Measurements from ENCODE around the gene FNDC7. TPM values are rescaled to one million over a fixed set of nuclear protein-coding genes. Genes with fewer than 3 reads are reported as not detected.

Gene FNDC7
- total RNA-seq, 4 donors from 2014 or later = 0.07 TPM; not detected in 3

GRCh38 chr1:108749081-108749480 is 36.4 kb downstream of the FNDC7 start:
- H3K27me3 ChIP-seq = no peaks in the 10 kb centered on the region
- ATAC-seq (no peak), DNase-seq (no peak)
- in situ Hi-C loops (cut with MboI; ENCODE audit: low sequenced_read_pairs in 4 of 4) = loop anchor here in 3 of 4 donors (5.0 to 10.0 kb wide), 3 partner anchors 52 to 156 kb away; partner anchors contain the start of gene PRPF38B (in 2 of the 3)
- intact Hi-C loops (cut with DNase I; ENCODE audit: low total_unique reads) = loop anchor here (2.0 to 10.0 kb wide), 4 partner anchors 148 to 346 kb away; partner anchors contain the start of genes EEIG2 and TMEM167B
- H3K27ac ChIP-seq = no peak overlapping the region
- no peak for TF ChIP-seq POLR2A (IDR thresholded peaks at IDR 0.05)
- TF ChIP-seq CTCF (IDR thresholded peaks at IDR 0.05 in 4 of 5, conservative IDR thresholded peaks at IDR 0.05 in 1 of 5) = no peak
- no peaks in the 10 kb centered on the region for H3K9me3 ChIP-seq
- no peak overlapping the region for H3K4me3 ChIP-seq
- H3K36me3 ChIP-seq = peaks cover 0 to 23% of the 10 kb centered on the region in 2 donors
- H3K4me1 ChIP-seq = peaks cover 5 to 14% of the 10 kb centered on the region in 2 donors

GRCh38 chr1:108750476-108751181 is 37.9 kb downstream of the FNDC7 start:
- Histone ChIP-seq H3K4me1 (peaks cover 5 to 14% of the 10 kb centered on the region in 2 donors), H3K27ac (no peak overlapping the region), H3K9me3 (no peaks in the 10 kb centered on the region), H3K27me3 (no peaks in the 10 kb centered on the region), H3K36me3 (peaks cover 0 to 38% of the 10 kb centered on the region in 2 donors), H3K4me3 (no peak overlapping the region)
- TF ChIP-seq CTCF (IDR thresholded peaks at IDR 0.05 in 4 of 5, conservative IDR thresholded peaks at IDR 0.05 in 1 of 5) (no peak), POLR2A (IDR thresholded peaks at IDR 0.05) (no peak)
- DNase-seq (no peak), ATAC-seq (no peak)
- in situ Hi-C loops (cut with MboI; ENCODE audit: low sequenced_read_pairs in 4 of 4) = no loop called here
- intact Hi-C loops (cut with DNase I; ENCODE audit: low total_unique reads) = no loop called here

DNA sequence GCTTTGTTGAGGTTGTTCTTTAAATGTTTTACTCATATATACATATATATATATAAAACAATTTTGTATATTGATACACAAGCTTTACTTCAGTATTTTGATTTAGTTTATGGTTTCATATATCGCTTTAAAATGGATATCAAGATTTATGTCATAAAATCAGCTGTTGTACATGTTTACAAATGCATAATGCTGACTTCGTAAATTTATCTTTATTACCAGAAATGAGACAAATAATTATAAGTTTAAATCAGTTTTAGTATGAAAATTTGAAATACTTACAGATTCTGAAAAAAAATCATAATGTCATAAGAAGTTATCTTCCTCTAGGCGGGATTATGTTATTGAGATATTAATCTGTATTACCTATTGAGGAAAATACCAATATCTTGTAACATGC is 40.7 kb downstream of the FNDC7 start:
- DNase-seq = no peak
- Histone ChIP-seq H3K9me3 (no peaks in the 10 kb centered on the region), H3K27ac (no peak overlapping the region), H3K4me1 (peaks cover 0 to 2% of the 10 kb centered on the region in 2 donors), H3K36me3 (peaks cover 0 to 64% of the 10 kb centered on the region in 2 donors), H3K27me3 (no peaks in the 10 kb centered on the region), H3K4me3 (no peak overlapping the region)
- intact Hi-C loops (cut with DNase I; ENCODE audit: low total_unique reads) = no loop called here
- no peak for TF ChIP-seq POLR2A (IDR thresholded peaks at IDR 0.05)
- TF ChIP-seq CTCF (IDR thresholded peaks at IDR 0.05 in 4 of 5, conservative IDR thresholded peaks at IDR 0.05 in 1 of 5) = no peak
- in situ Hi-C loops (cut with MboI; ENCODE audit: low sequenced_read_pairs in 4 of 4) = no loop called here
- no peak for ATAC-seq

- intact Hi-C loops (cut with DNase I; ENCODE audit: low total_unique reads) = no loop called here
Measured at GRCh38 chr1:108758796-108759195, 46.1 kb downstream of the FNDC7 start.

More at GRCh38 chr1:108758796-108759195, 46.1 kb downstream of the FNDC7 start:
- no peak for DNase-seq
- Histone ChIP-seq H3K27me3 (no peaks in the 10 kb centered on the region), H3K9me3 (no peaks in the 10 kb centered on the region), H3K4me3 (no peak overlapping the region), H3K4me1 (no peaks in the 10 kb centered on the region), H3K27ac (no peak overlapping the region), H3K36me3 (peaks cover 0 to 77% of the 10 kb centered on the region in 2 donors)
- no peak for ATAC-seq
- in situ Hi-C loops (cut with MboI; ENCODE audit: low sequenced_read_pairs in 4 of 4) = no loop called here
- TF ChIP-seq CTCF (IDR thresholded peaks at IDR 0.05 in 4 of 5, conservative IDR thresholded peaks at IDR 0.05 in 1 of 5) (no peak), POLR2A (IDR thresholded peaks at IDR 0.05) (no peak)
